Endothelial cell of umbilical vein (primary cell): ENCODE measurements around the gene ZMYND11. TPM values are rescaled to one million over a fixed set of nuclear protein-coding genes. Genes with fewer than 3 reads are reported as not detected.

ENCODE experiments used
- BruUV-seq: library from RNA; stranded (reverse); fragments of 400-500 nt; replicated peaks from 2 replicates; lab custom pipeline; 2021; lab: Mats Ljungman, UMichigan
- CTCF ChIA-PET: fragments of 300-600, 350-600 bp; sonication (Branson Sonifier 250); formaldehyde crosslinking; loops from one replicate; lab custom pipeline; 2021; ENCODE audit warnings: antibody characterized with exemption, inconsistent platforms; lab: Charles Lee
- POLR2A ChIA-PET: fragments of 300-600, 350-600 bp; sonication (Branson Sonifier 250); formaldehyde crosslinking; loops from one replicate; lab custom pipeline; 2021; ENCODE audit warnings: antibody characterized with exemption, inconsistent platforms; lab: Charles Lee
- DNase-seq: peaks from one replicate; pipeline ENCODE4 v3.0.0-alpha.2; 2011; ENCODE audit warnings: low read depth, low spot score
- FAIRE-seq: peaks from 2 replicates; lab custom pipeline; 2011; peaks lifted over from hg19 to GRCh38; lab: Jason Lieb, UNC
- H2AFZ ChIP-seq: 2 replicates; pipeline ENCODE4 v1.6.0; 2012; ENCODE audit warnings: low read depth, low read length, control low read depth, inconsistent platforms
- H3K27ac ChIP-seq: 2 replicates; pipeline ENCODE4 v1.5.1; 2011; ENCODE audit warnings: low read depth, mild to moderate bottlenecking, control low read depth, low read length, moderate library complexity; ENCODE audit not compliant: insufficient read depth
- H3K27me3 ChIP-seq, 2 experiments: 2 replicates each; pipeline versions ENCODE4 v1.6.0 to v1.6.1; 2011; ENCODE audit warnings: low read length in 2 of 2, mixed read lengths in 1 of 2; ENCODE audit not compliant: control insufficient read depth in 2 of 2, insufficient read depth in 2 of 2
- H3K36me3 ChIP-seq, 2 experiments: 2 replicates in 1 of 2; 3 replicates in 1 of 2; pipeline ENCODE4 v1.5.1; 2011; ENCODE audit warnings: low read length in 2 of 2, mild to moderate bottlenecking in 1 of 2, moderate library complexity in 1 of 2; ENCODE audit not compliant: control insufficient read depth in 2 of 2, insufficient read depth in 2 of 2; ENCODE audit errors: extremely low read depth in 1 of 2
- H3K4me1 ChIP-seq: 3 replicates; pipeline ENCODE4 v1.5.1; 2011; ENCODE audit warnings: mild to moderate bottlenecking, low read length; ENCODE audit not compliant: control insufficient read depth, insufficient read depth; ENCODE audit errors: extremely low read depth
- H3K4me2 ChIP-seq: 2 replicates; pipeline ENCODE4 v1.6.1; 2011; ENCODE audit warnings: low read length, control low read depth, mixed read lengths; ENCODE audit not compliant: insufficient read depth
- H3K4me3 ChIP-seq, 3 experiments: fragments of 200-600 bp in 1 of 3; sonication (generic), shearing (Covaris generic) in 1 of 3; replicated peaks in 1 of 3; 2 replicates each; pipeline ENCODE4 v1.5.1; 2011 to 2016; ENCODE audit warnings: control low read depth in 3 of 3, low read length in 3 of 3, mild to moderate bottlenecking in 2 of 3, inconsistent platforms in 1 of 3, low read depth in 1 of 3, moderate library complexity in 1 of 3; ENCODE audit not compliant: insufficient read depth in 1 of 3
- H3K79me2 ChIP-seq: 2 replicates; pipeline ENCODE4 v1.6.0; 2012; ENCODE audit warnings: low read length, inconsistent platforms; ENCODE audit not compliant: control insufficient read depth, insufficient read depth
- H3K9ac ChIP-seq: replicated peaks from 2 replicates; pipeline ENCODE3; 2011; ENCODE audit warnings: low read length, control low read depth; ENCODE audit not compliant: insufficient read depth; ENCODE audit errors: extremely low read depth
- H3K9me1 ChIP-seq: replicated peaks from 3 replicates; pipeline ENCODE4 v1.6.0; 2011; ENCODE audit warnings: mild to moderate bottlenecking, low read length; ENCODE audit not compliant: control insufficient read depth, insufficient read depth; ENCODE audit errors: extremely low read depth
- H3K9me3 ChIP-seq: replicated peaks from 2 replicates; pipeline ENCODE4 v1.5.1; 2012; ENCODE audit warnings: low read length, inconsistent platforms; ENCODE audit not compliant: control insufficient read depth, insufficient read depth
- H4K20me1 ChIP-seq: replicated peaks from 2 replicates; pipeline ENCODE3; 2011; ENCODE audit warnings: mild to moderate bottlenecking, low read length; ENCODE audit not compliant: control insufficient read depth, insufficient read depth; ENCODE audit errors: extremely low read depth
- EZH2 ChIP-seq: IDR thresholded peaks from 2 replicates; pipeline ENCODE4 v1.6.1; 2012; ENCODE audit warnings: borderline replicate concordance, low read depth, mild to moderate bottlenecking, moderate library complexity, low read length, inconsistent platforms; ENCODE audit not compliant: severe bottlenecking
- FOS ChIP-seq: IDR thresholded peaks from 2 replicates; pipeline ENCODE4 v1.6.1; 2011; ENCODE audit warnings: mild to moderate bottlenecking, low read length, moderate library complexity, borderline replicate concordance; ENCODE audit not compliant: insufficient read depth
- GATA2 ChIP-seq: IDR thresholded peaks from 2 replicates; pipeline ENCODE4 v1.7.0; 2011; ENCODE audit warnings: low read depth, mild to moderate bottlenecking, moderate library complexity, mixed read lengths, low read length; ENCODE audit not compliant: insufficient read length, insufficient read depth
- JUN ChIP-seq: IDR thresholded peaks from 2 replicates; pipeline ENCODE4 v1.6.1; 2011; ENCODE audit warnings: borderline replicate concordance, low read depth; ENCODE audit not compliant: insufficient read length, insufficient read depth
- MYC ChIP-seq: IDR thresholded peaks from one replicate; pipeline ENCODE4 v1.6.1; 2011; ENCODE audit warnings: mild to moderate bottlenecking, low read depth, low read length
- POLR2A ChIP-seq: IDR thresholded peaks from 2 replicates; pipeline ENCODE4 v1.6.1; 2012; ENCODE audit warnings: low read depth, mild to moderate bottlenecking, control low read depth, low read length
- POLR2AphosphoS5 ChIP-seq: IDR thresholded peaks from 2 replicates; pipeline ENCODE4 v1.6.1; 2012; ENCODE audit warnings: low read depth, mild to moderate bottlenecking, control low read depth, low read length, moderate library complexity; ENCODE audit not compliant: insufficient read depth
- dilution Hi-C: fragments of 300-500 bp; cut with MboI; formaldehyde crosslinking; loops from one replicate; pipeline ENCODE4 v1.15.0; 2019; ENCODE audit warnings: low sequenced_read_pairs; ENCODE audit not compliant: extremely low pct_ligation_motif_present
- intact Hi-C: fragments of 100-400 bp; cut with micrococcal nuclease; formaldehyde crosslinking; loops from one replicate; pipeline ENCODE4 v1.10.0; 2022
- polyA plus RNA-seq, 4 experiments: library from polyadenylated mRNA; depleted of rRNA in 3 of 4; stranded (reverse) in 3 of 4; unstranded in 1 of 4; fragments of >200 nt; gene quantifications; 2 replicates each; pipeline versions ENCODE4 v1.2.1 to v1.2.3, GENCODE V29; 2011 to 2012; ENCODE audit warnings: missing spikeins in 1 of 4
- total RNA-seq: library from RNA; stranded (reverse); gene quantifications from 2 replicates; pipeline ENCODE4 v1.2.3, GENCODE V29; 2021
- TF ChIP-seq, protein P1 (sequence below): IDR thresholded peaks from 2 replicates; pipeline ENCODE4 v1.6.1; 2011; ENCODE audit not compliant: insufficient read depth, insufficient read length
- TF ChIP-seq, protein P2 (sequence below), 2 donors: IDR thresholded peaks; 1 replicate in 1 of 2; 2 replicates in 1 of 2; pipeline ENCODE4 v1.5.1; 2011; ENCODE audit warnings: low read length in 2 of 2, mild to moderate bottlenecking in 2 of 2, moderate library complexity in 2 of 2, control low read depth in 1 of 2, inconsistent platforms in 1 of 2, low read depth in 1 of 2; ENCODE audit not compliant: insufficient read depth in 1 of 2; ENCODE audit errors: extremely low read depth in 1 of 2

The ZMYND11 gene
- total and polyA plus RNA-seq, 2 donors (not counting 3 experiments of a cell fraction or from before 2014, with no cell fraction given), result 17.0 to 56.0 TPM

GRCh38 chr10:86031-86430 lies 49.2 kb upstream of the ZMYND11 start:
- Histone ChIP-seq H3K4me1 (no peaks in the 10 kb centered on the region), H3K4me2 (no peak overlapping the region), H4K20me1 (no peaks in the 10 kb centered on the region), H3K9me3 (no peaks in the 10 kb centered on the region), H2AFZ (no peak overlapping the region), H3K27ac (no peak overlapping the region), H3K27me3 (peaks cover 3 to 11% of the 10 kb centered on the region in 2 experiments), H3K9me1 (no peaks in the 10 kb centered on the region), H3K36me3 (no peaks in the 10 kb centered on the region), H3K9ac (no peak overlapping the region), H3K79me2 (no peaks in the 10 kb centered on the region), H3K4me3 (no peak overlapping the region)
- TF ChIP-seq, protein P1, sequence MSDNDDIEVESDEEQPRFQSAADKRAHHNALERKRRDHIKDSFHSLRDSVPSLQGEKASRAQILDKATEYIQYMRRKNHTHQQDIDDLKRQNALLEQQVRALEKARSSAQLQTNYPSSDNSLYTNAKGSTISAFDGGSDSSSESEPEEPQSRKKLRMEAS, result no peak
- TF ChIP-seq FOS (no peak), EZH2 (no peak), MYC (no peak), POLR2AphosphoS5 (no peak), POLR2A (no peak), JUN (no peak), GATA2 (no peak)
- TF ChIP-seq, protein P2, sequence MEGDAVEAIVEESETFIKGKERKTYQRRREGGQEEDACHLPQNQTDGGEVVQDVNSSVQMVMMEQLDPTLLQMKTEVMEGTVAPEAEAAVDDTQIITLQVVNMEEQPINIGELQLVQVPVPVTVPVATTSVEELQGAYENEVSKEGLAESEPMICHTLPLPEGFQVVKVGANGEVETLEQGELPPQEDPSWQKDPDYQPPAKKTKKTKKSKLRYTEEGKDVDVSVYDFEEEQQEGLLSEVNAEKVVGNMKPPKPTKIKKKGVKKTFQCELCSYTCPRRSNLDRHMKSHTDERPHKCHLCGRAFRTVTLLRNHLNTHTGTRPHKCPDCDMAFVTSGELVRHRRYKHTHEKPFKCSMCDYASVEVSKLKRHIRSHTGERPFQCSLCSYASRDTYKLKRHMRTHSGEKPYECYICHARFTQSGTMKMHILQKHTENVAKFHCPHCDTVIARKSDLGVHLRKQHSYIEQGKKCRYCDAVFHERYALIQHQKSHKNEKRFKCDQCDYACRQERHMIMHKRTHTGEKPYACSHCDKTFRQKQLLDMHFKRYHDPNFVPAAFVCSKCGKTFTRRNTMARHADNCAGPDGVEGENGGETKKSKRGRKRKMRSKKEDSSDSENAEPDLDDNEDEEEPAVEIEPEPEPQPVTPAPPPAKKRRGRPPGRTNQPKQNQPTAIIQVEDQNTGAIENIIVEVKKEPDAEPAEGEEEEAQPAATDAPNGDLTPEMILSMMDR (IDR thresholded peaks at IDR 0.05; ENCODE audit: extremely low read depth in 1 of 2, insufficient read depth in 1 of 2, low read depth in 1 of 2, low read length in 2 of 2), result no peak
- ChIA-PET CTCF (interaction anchor here (1.1 kb wide), 1 partner anchor 10 kb away, joined by 3 read pairs; no protein-coding TSS in a partner anchor), POLR2A (no interaction called here)
- dilution Hi-C loops, result no loop called here
- intact Hi-C loops, result no loop called here
- DNase-seq, result no peak
- FAIRE-seq, result no peak
- BruUV-seq, result no TSS peak
